ENCODE results near the gene EPM2AIP1.
"Not testable (repeated sequence)": the region's sequence is repeated elsewhere in the genome, so short reads cannot be mapped to it uniquely, and the experiment has no call there.

The EPM2AIP1 gene

GRCh38 chr3:36992806-36993325, at the start of gene EPM2AIP1:
TSS of gene EPM2AIP1 (minus strand) at chr3:36993131. CDS start at chr3:36993077, 54 bp downstream.
- peak; percentile 99 for DNase-seq (ENCODE audit: low read depth)

- DNase-seq (ENCODE audit: low read depth) = not testable (repeated sequence)
Observed at GRCh38 chr3:37042712-37043111, 49.8 kb upstream of the EPM2AIP1 start.

GRCh38 chr3:37041546-37042195, 48.7 kb upstream of the EPM2AIP1 start:
- no peak for DNase-seq (ENCODE audit: low read depth)

GRCh38 chr3:37040231-37040630, 47.3 kb upstream of the EPM2AIP1 start:
- no peak for DNase-seq (ENCODE audit: low read depth)

GRCh38 chr3:37039161-37039846, 46.4 kb upstream of the EPM2AIP1 start:
- DNase-seq (ENCODE audit: low read depth) = no peak

GRCh38 chr3:37037352-37037751, 44.4 kb upstream of the EPM2AIP1 start:
- no peak for DNase-seq (ENCODE audit: low read depth)

GRCh38 chr3:37032961-37033360, 40.0 kb upstream of the EPM2AIP1 start:
- DNase-seq (ENCODE audit: low read depth) = no peak

- no peak for DNase-seq (ENCODE audit: low read depth)
Observed at GRCh38 chr3:37031096-37031682, 38.3 kb upstream of the EPM2AIP1 start.

GRCh38 chr3:37030588-37030987, 37.7 kb upstream of the EPM2AIP1 start:
- no peak for DNase-seq (ENCODE audit: low read depth)

GRCh38 chr3:37029516-37030163, 36.7 kb upstream of the EPM2AIP1 start:
- DNase-seq (ENCODE audit: low read depth) = no peak

GRCh38 chr3:37029111-37029510, 36.2 kb upstream of the EPM2AIP1 start:
- no peak for DNase-seq (ENCODE audit: low read depth)

GRCh38 chr3:37028329-37028728, 35.4 kb upstream of the EPM2AIP1 start:
- DNase-seq (ENCODE audit: low read depth) = no peak

GRCh38 chr3:37026851-37027250, 33.9 kb upstream of the EPM2AIP1 start:
- DNase-seq (ENCODE audit: low read depth) = no peak

- DNase-seq (ENCODE audit: low read depth) = no peak
Observed at GRCh38 chr3:37025561-37026335, 32.8 kb upstream of the EPM2AIP1 start.

GRCh38 chr3:37024820-37025405, 32.0 kb upstream of the EPM2AIP1 start:
- no peak for DNase-seq (ENCODE audit: low read depth)

- no peak for DNase-seq (ENCODE audit: low read depth)
Observed at GRCh38 chr3:37024092-37024491, 31.2 kb upstream of the EPM2AIP1 start.

GRCh38 chr3:37017683-37018082, 24.8 kb upstream of the EPM2AIP1 start:
- no peak for DNase-seq (ENCODE audit: low read depth)

- DNase-seq (ENCODE audit: low read depth) = no peak
Observed at GRCh38 chr3:37016903-37017302, 24.0 kb upstream of the EPM2AIP1 start.

GRCh38 chr3:37015642-37016041, 22.7 kb upstream of the EPM2AIP1 start:
- no peak for DNase-seq (ENCODE audit: low read depth)

GRCh38 chr3:37014620-37015019, 21.7 kb upstream of the EPM2AIP1 start:
- no peak for DNase-seq (ENCODE audit: low read depth)

Measured in T-helper 22 cell (primary cell).